HL-60 (cell line): ENCODE data around the gene ATP2B2.

ENCODE experiments used
- DNase-seq, 2 experiments: peaks; one replicate each; pipeline ENCODE4 v3.0.0-alpha.2; 2010 to 2020; ENCODE audit warnings: low read depth in 1 of 2, low spot score in 1 of 2
- H3K27ac ChIP-seq: fragments of 250-450 bp; sonication (Bioruptor Pico); replicated peaks from 2 replicates; pipeline ENCODE4 v1.5.1; 2020; ENCODE audit warnings: mild to moderate bottlenecking, moderate library complexity
- H3K27me3 ChIP-seq: fragments of 250-450 bp; sonication (Bioruptor Pico); 2 replicates; pipeline ENCODE4 v1.5.1; 2021; ENCODE audit warnings: mild to moderate bottlenecking, moderate library complexity; ENCODE audit not compliant: insufficient read depth, poor library complexity, severe bottlenecking
- H3K4me3 ChIP-seq: replicated peaks from 2 replicates; pipeline ENCODE4 v1.5.1; 2011; ENCODE audit warnings: mild to moderate bottlenecking, control low read depth, low read length; ENCODE audit not compliant: insufficient read depth
- GABPA ChIP-seq: IDR thresholded peaks from 2 replicates; pipeline ENCODE4 v1.6.1; 2012; ENCODE audit warnings: low read depth
- POLR2AphosphoS5 ChIP-seq: IDR thresholded peaks from 2 replicates; pipeline ENCODE4 v1.6.1; 2012; ENCODE audit warnings: low read depth
- SPI1 ChIP-seq: IDR thresholded peaks from 2 replicates; pipeline ENCODE4 v1.6.1; 2012; ENCODE audit warnings: low read depth, mild to moderate bottlenecking, borderline replicate concordance
- TF ChIP-seq, protein P1 (sequence below): IDR thresholded peaks from 2 replicates; pipeline ENCODE4 v1.6.1; 2012; ENCODE audit warnings: low read depth; ENCODE audit not compliant: insufficient replicate concordance
- TF ChIP-seq, protein P2 (sequence below): IDR thresholded peaks from one replicate; pipeline ENCODE4 v1.5.1; 2011; ENCODE audit warnings: low read length, control low read depth, inconsistent platforms; ENCODE audit not compliant: insufficient read depth

ATP2B2 gene

DNA sequence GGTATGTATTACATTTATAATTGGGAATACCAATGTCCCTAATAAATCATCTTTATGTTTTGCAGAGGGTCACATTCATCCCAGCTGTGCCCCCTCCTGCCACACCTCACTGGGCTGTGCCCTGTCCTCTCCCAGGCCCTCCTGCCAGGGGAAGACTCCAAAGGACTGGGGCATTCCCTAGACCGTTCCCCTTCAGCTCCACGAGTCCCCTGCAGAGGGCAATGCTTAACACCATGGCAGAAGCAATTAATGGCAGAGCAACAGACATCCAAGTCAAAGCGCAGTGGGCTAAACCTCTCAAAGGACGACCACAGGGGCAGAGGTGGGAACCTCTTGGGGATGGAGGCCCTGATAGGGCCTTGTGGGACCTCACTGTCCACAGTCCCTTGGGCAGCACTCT is 113.1 kb downstream of the ATP2B2 start:
- DNase-seq, result no peak
- TF ChIP-seq GABPA, result no peak
- no peak for TF ChIP-seq POLR2AphosphoS5
- TF ChIP-seq SPI1, result no peak
- TF ChIP-seq, protein P1, sequence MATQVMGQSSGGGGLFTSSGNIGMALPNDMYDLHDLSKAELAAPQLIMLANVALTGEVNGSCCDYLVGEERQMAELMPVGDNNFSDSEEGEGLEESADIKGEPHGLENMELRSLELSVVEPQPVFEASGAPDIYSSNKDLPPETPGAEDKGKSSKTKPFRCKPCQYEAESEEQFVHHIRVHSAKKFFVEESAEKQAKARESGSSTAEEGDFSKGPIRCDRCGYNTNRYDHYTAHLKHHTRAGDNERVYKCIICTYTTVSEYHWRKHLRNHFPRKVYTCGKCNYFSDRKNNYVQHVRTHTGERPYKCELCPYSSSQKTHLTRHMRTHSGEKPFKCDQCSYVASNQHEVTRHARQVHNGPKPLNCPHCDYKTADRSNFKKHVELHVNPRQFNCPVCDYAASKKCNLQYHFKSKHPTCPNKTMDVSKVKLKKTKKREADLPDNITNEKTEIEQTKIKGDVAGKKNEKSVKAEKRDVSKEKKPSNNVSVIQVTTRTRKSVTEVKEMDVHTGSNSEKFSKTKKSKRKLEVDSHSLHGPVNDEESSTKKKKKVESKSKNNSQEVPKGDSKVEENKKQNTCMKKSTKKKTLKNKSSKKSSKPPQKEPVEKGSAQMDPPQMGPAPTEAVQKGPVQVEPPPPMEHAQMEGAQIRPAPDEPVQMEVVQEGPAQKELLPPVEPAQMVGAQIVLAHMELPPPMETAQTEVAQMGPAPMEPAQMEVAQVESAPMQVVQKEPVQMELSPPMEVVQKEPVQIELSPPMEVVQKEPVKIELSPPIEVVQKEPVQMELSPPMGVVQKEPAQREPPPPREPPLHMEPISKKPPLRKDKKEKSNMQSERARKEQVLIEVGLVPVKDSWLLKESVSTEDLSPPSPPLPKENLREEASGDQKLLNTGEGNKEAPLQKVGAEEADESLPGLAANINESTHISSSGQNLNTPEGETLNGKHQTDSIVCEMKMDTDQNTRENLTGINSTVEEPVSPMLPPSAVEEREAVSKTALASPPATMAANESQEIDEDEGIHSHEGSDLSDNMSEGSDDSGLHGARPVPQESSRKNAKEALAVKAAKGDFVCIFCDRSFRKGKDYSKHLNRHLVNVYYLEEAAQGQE, result no peak
- TF ChIP-seq, protein P2, sequence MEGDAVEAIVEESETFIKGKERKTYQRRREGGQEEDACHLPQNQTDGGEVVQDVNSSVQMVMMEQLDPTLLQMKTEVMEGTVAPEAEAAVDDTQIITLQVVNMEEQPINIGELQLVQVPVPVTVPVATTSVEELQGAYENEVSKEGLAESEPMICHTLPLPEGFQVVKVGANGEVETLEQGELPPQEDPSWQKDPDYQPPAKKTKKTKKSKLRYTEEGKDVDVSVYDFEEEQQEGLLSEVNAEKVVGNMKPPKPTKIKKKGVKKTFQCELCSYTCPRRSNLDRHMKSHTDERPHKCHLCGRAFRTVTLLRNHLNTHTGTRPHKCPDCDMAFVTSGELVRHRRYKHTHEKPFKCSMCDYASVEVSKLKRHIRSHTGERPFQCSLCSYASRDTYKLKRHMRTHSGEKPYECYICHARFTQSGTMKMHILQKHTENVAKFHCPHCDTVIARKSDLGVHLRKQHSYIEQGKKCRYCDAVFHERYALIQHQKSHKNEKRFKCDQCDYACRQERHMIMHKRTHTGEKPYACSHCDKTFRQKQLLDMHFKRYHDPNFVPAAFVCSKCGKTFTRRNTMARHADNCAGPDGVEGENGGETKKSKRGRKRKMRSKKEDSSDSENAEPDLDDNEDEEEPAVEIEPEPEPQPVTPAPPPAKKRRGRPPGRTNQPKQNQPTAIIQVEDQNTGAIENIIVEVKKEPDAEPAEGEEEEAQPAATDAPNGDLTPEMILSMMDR, result no peak
- Histone ChIP-seq H3K27ac (no peak overlapping the region), H3K27me3 (no peaks in the 10 kb centered on the region), H3K4me3 (no peak overlapping the region)

DNA sequence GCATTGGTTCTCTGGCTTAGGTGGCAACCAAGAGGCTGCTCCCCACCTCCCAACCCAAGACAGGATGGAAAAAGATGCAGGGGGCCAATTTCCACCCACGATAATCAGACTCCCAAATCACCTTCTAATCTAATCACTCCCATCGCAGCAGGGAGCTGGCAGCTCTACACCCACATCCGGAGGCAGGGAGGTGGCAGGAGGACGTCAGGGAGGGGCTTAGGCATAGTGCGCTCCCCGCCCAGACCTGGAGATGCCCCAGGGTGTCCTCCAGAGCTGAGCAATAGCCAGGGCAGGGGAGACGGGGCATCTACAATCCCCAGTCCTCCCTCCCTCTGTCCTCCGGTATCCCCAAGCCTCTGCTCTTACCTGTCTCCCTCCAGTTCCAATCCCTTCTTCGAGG is 114.0 kb downstream of the ATP2B2 start:
- H3K27me3 ChIP-seq, result no peaks in the 10 kb centered on the region
- no peak for DNase-seq
- no peak overlapping the region for H3K4me3 ChIP-seq
- no peak overlapping the region for H3K27ac ChIP-seq
- no peak for TF ChIP-seq GABPA
- no peak for TF ChIP-seq POLR2AphosphoS5
- TF ChIP-seq, protein P2, result no peak
- TF ChIP-seq SPI1, result no peak

DNA sequence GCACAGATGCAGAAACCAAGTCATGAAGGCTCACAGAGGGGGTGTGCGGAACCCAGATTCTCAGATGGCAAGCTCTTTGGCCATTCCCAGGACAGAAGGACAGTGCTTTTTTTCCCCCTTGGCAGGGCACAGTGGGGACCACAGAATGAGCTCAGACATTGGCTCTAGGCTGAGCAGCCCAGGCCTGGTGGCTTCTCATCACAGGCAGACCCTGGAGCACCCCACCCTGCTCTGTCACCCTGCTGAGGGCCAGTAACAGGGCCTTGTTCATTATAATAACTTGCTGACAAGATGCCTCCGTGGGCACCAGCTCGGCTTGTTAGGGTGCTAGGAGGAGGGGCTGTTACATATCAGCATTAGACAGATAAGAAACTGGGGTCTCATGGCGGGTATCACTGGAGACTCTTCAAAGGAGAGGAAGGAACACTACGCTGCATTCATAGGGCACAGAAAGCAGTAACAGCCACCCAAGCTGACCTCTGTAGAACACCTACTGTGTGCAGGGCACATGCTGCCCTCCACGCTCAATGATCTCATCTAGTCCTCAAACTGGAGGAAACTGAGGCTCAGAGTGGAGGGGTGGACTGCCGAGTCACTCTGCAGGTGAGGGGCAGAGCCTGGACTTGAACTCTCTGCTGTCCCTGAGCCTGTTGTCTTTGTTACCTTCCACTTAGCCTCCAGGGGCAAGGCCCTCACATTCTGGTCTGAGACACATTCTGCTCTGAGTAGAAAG is 114.6 kb downstream of the ATP2B2 start:
- DNase-seq, result no peak
- H3K27ac ChIP-seq, result peak overlapping the region; percentile 21; the same call in 1 of the 2 replicates
- no peak overlapping the region for H3K4me3 ChIP-seq
- TF ChIP-seq GABPA, result no peak
- TF ChIP-seq, protein P1, result no peak
- TF ChIP-seq SPI1, result no peak
- TF ChIP-seq POLR2AphosphoS5, result no peak
- TF ChIP-seq, protein P2, result no peak
- H3K27me3 ChIP-seq, result no peaks in the 10 kb centered on the region

DNA sequence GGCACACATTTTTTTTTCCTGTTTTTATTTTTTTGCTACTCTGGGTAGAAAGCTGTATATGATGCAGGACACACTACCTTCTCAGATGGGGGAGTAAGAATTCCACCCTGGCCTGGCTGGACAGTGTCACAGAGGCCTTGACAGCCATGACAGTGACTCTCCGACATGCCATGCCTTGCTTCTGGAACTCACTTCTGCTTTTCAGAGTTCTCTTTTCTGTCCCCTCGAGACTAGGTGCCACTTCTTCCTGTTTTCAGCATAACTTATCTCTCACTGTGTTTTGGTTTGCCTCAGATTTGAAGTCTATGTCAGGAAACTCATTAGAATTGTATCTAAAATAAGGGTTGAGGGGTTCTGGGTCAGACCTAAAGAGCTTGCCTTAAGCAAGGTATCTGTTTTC is 115.4 kb downstream of the ATP2B2 start:
- H3K27me3 ChIP-seq, result no peaks in the 10 kb centered on the region
- no peak overlapping the region for H3K4me3 ChIP-seq
- no peak for TF ChIP-seq POLR2AphosphoS5
- peak; percentile 100 for TF ChIP-seq SPI1
- peak overlapping the region; percentile 21; the same call in 1 of the 2 replicates for H3K27ac ChIP-seq
- peak in 1 of 2 experiments; percentile 82 for DNase-seq
